ENCODE measurements around the gene D2HGDH.

Gene D2HGDH

GRCh38 chr2:241812730-241813643, 78.6 kb downstream of the D2HGDH start:
- Histone ChIP-seq H3K4ac (ENCODE audit: low read depth, low read length) (no peak overlapping the region), H3K4me1 (ENCODE audit: control insufficient read depth, low read depth, low read length) (peaks cover 3% of the 10 kb centered on the region), H3K56ac (ENCODE audit: low read length) (no peak overlapping the region), H2BK5ac (ENCODE audit: low read length) (no peak overlapping the region), H4K8ac (ENCODE audit: low read depth, low read length) (no peak overlapping the region), H3K27ac (ENCODE audit: low read depth, low read length) (no peak overlapping the region), H3K4me2 (ENCODE audit: low read length) (no peak overlapping the region), H3K4me3 (ENCODE audit: low read length) (no peak overlapping the region), H3K36me3 (ENCODE audit: control insufficient read depth, insufficient read depth, low read length) (no peaks in the 10 kb centered on the region), H3K27me3 (ENCODE audit: insufficient read depth, low read length, poor library complexity) (no peaks in the 10 kb centered on the region), H4K5ac (ENCODE audit: low read length) (no peak overlapping the region), H3K9ac (ENCODE audit: low read length) (no peak overlapping the region), H2AK5ac (ENCODE audit: low read length) (no peak overlapping the region), H3K18ac (ENCODE audit: low read length) (no peak overlapping the region), H2BK120ac (ENCODE audit: low read depth, low read length) (no peak overlapping the region), H2BK15ac (replicated peaks; ENCODE audit: low read depth) (no peak overlapping the region), H3K79me2 (ENCODE audit: control insufficient read depth, insufficient read depth, low read length) (no peaks in the 10 kb centered on the region), H3K79me1 (ENCODE audit: low read length) (no peaks in the 10 kb centered on the region), H3K23ac (ENCODE audit: low read length) (no peak overlapping the region)
- WGBS (ENCODE audit: extremely low coverage, insufficient coverage, low lambda C conversion rate) = no CpG with 5 or more reads among the region's 40 CpGs
- no peak for DNase-seq

GRCh38 chr2:241813644-241814392, 79.4 kb downstream of the D2HGDH start:
- WGBS (ENCODE audit: extremely low coverage, insufficient coverage, low lambda C conversion rate) = no CpG with 5 or more reads among the region's 20 CpGs
- Histone ChIP-seq H3K4me2 (ENCODE audit: low read length) (no peak overlapping the region), H2BK15ac (replicated peaks; ENCODE audit: low read depth) (no peak overlapping the region), H3K27ac (ENCODE audit: low read depth, low read length) (no peak overlapping the region), H3K23ac (ENCODE audit: low read length) (no peak overlapping the region), H3K27me3 (ENCODE audit: insufficient read depth, low read length, poor library complexity) (no peaks in the 10 kb centered on the region), H3K79me2 (ENCODE audit: control insufficient read depth, insufficient read depth, low read length) (no peaks in the 10 kb centered on the region), H3K18ac (ENCODE audit: low read length) (no peak overlapping the region), H3K9ac (ENCODE audit: low read length) (no peak overlapping the region), H3K4me3 (ENCODE audit: low read length) (no peak overlapping the region), H3K79me1 (ENCODE audit: low read length) (no peaks in the 10 kb centered on the region), H3K4ac (ENCODE audit: low read depth, low read length) (no peak overlapping the region), H2BK120ac (ENCODE audit: low read depth, low read length) (no peak overlapping the region), H3K36me3 (ENCODE audit: control insufficient read depth, insufficient read depth, low read length) (no peaks in the 10 kb centered on the region), H2AK5ac (ENCODE audit: low read length) (no peak overlapping the region), H4K8ac (ENCODE audit: low read depth, low read length) (no peak overlapping the region), H3K4me1 (ENCODE audit: control insufficient read depth, low read depth, low read length) (no peaks in the 10 kb centered on the region), H4K5ac (ENCODE audit: low read length) (no peak overlapping the region), H3K56ac (ENCODE audit: low read length) (no peak overlapping the region), H2BK5ac (ENCODE audit: low read length) (no peak overlapping the region)
- DNase-seq = no peak

- H3K36me3 ChIP-seq (ENCODE audit: control insufficient read depth, insufficient read depth, low read length) = no peaks in the 10 kb centered on the region
- no peak overlapping the region for H3K18ac ChIP-seq (ENCODE audit: low read length)
- no peak overlapping the region for H3K4ac ChIP-seq (ENCODE audit: low read depth, low read length)
- no CpG with 5 or more reads among the region's 17 CpGs for WGBS (ENCODE audit: extremely low coverage, insufficient coverage, low lambda C conversion rate)
- no peak overlapping the region for H3K4me3 ChIP-seq (ENCODE audit: low read length)
- no peak overlapping the region for H3K56ac ChIP-seq (ENCODE audit: low read length)
- H3K27ac ChIP-seq (ENCODE audit: low read depth, low read length) = no peak overlapping the region
- no peak overlapping the region for H3K23ac ChIP-seq (ENCODE audit: low read length)
- no peak overlapping the region for H2BK5ac ChIP-seq (ENCODE audit: low read length)
- no peaks in the 10 kb centered on the region for H3K79me2 ChIP-seq (ENCODE audit: control insufficient read depth, insufficient read depth, low read length)
- no peak overlapping the region for H3K9ac ChIP-seq (ENCODE audit: low read length)
- no peak overlapping the region for H3K4me2 ChIP-seq (ENCODE audit: low read length)
- no peak for DNase-seq
- H3K27me3 ChIP-seq (ENCODE audit: insufficient read depth, low read length, poor library complexity) = no peaks in the 10 kb centered on the region
- no peak overlapping the region for H4K8ac ChIP-seq (ENCODE audit: low read depth, low read length)
- H2BK120ac ChIP-seq (ENCODE audit: low read depth, low read length) = no peak overlapping the region
- H3K4me1 ChIP-seq (ENCODE audit: control insufficient read depth, low read depth, low read length) = no peaks in the 10 kb centered on the region
- no peaks in the 10 kb centered on the region for H3K79me1 ChIP-seq (ENCODE audit: low read length)
- H2AK5ac ChIP-seq (ENCODE audit: low read length) = no peak overlapping the region
- no peak overlapping the region for H2BK15ac ChIP-seq (replicated peaks; ENCODE audit: low read depth)
- H4K5ac ChIP-seq (ENCODE audit: low read length) = no peak overlapping the region
Measured at GRCh38 chr2:241814393-241814642, 79.9 kb downstream of the D2HGDH start.

GRCh38 chr2:241814643-241815476, 80.4 kb downstream of the D2HGDH start:
- no peak overlapping the region for H3K4me3 ChIP-seq (ENCODE audit: low read length)
- no peaks in the 10 kb centered on the region for H3K79me2 ChIP-seq (ENCODE audit: control insufficient read depth, insufficient read depth, low read length)
- H3K36me3 ChIP-seq (ENCODE audit: control insufficient read depth, insufficient read depth, low read length) = no peaks in the 10 kb centered on the region
- H3K18ac ChIP-seq (ENCODE audit: low read length) = no peak overlapping the region
- H3K27ac ChIP-seq (ENCODE audit: low read depth, low read length) = no peak overlapping the region
- no peak overlapping the region for H3K9ac ChIP-seq (ENCODE audit: low read length)
- H2AK5ac ChIP-seq (ENCODE audit: low read length) = no peak overlapping the region
- H3K4ac ChIP-seq (ENCODE audit: low read depth, low read length) = no peak overlapping the region
- no peak for DNase-seq
- H3K79me1 ChIP-seq (ENCODE audit: low read length) = no peaks in the 10 kb centered on the region
- no peak overlapping the region for H2BK120ac ChIP-seq (ENCODE audit: low read depth, low read length)
- H2BK5ac ChIP-seq (ENCODE audit: low read length) = no peak overlapping the region
- no peak overlapping the region for H3K56ac ChIP-seq (ENCODE audit: low read length)
- no peaks in the 10 kb centered on the region for H3K27me3 ChIP-seq (ENCODE audit: insufficient read depth, low read length, poor library complexity)
- no peak overlapping the region for H4K5ac ChIP-seq (ENCODE audit: low read length)
- H3K23ac ChIP-seq (ENCODE audit: low read length) = no peak overlapping the region
- WGBS (ENCODE audit: extremely low coverage, insufficient coverage, low lambda C conversion rate) = no CpG with 5 or more reads among the region's 52 CpGs
- H4K8ac ChIP-seq (ENCODE audit: low read depth, low read length) = no peak overlapping the region
- no peaks in the 10 kb centered on the region for H3K4me1 ChIP-seq (ENCODE audit: control insufficient read depth, low read depth, low read length)
- H2BK15ac ChIP-seq (replicated peaks; ENCODE audit: low read depth) = no peak overlapping the region
- no peak overlapping the region for H3K4me2 ChIP-seq (ENCODE audit: low read length)

- Histone ChIP-seq H4K8ac (ENCODE audit: low read depth, low read length) (no peak overlapping the region), H3K27ac (ENCODE audit: low read depth, low read length) (no peak overlapping the region), H3K56ac (ENCODE audit: low read length) (no peak overlapping the region), H3K79me2 (ENCODE audit: control insufficient read depth, insufficient read depth, low read length) (no peaks in the 10 kb centered on the region), H3K4ac (ENCODE audit: low read depth, low read length) (no peak overlapping the region), H4K5ac (ENCODE audit: low read length) (no peak overlapping the region), H3K9ac (ENCODE audit: low read length) (no peak overlapping the region), H3K4me1 (ENCODE audit: control insufficient read depth, low read depth, low read length) (no peaks in the 10 kb centered on the region), H3K27me3 (ENCODE audit: insufficient read depth, low read length, poor library complexity) (no peaks in the 10 kb centered on the region), H3K18ac (ENCODE audit: low read length) (no peak overlapping the region), H3K36me3 (ENCODE audit: control insufficient read depth, insufficient read depth, low read length) (no peaks in the 10 kb centered on the region), H3K23ac (ENCODE audit: low read length) (no peak overlapping the region), H3K79me1 (ENCODE audit: low read length) (no peaks in the 10 kb centered on the region), H3K4me2 (ENCODE audit: low read length) (no peak overlapping the region), H2BK120ac (ENCODE audit: low read depth, low read length) (no peak overlapping the region), H2AK5ac (ENCODE audit: low read length) (no peak overlapping the region), H2BK15ac (replicated peaks; ENCODE audit: low read depth) (no peak overlapping the region), H2BK5ac (ENCODE audit: low read length) (no peak overlapping the region), H3K4me3 (ENCODE audit: low read length) (no peak overlapping the region)
- WGBS (ENCODE audit: extremely low coverage, insufficient coverage, low lambda C conversion rate) = no CpG with 5 or more reads among the region's 48 CpGs
- no peak for DNase-seq
Measured at GRCh38 chr2:241815477-241816430, 81.3 kb downstream of the D2HGDH start.
